SK-N-SH treated with all-trans-retinoic acid at 6 μM for 48 hours (cell line): ENCODE data around the gene GPR150.

ENCODE experiments used
- ATAC-seq: fragments of 200-7000 bp; cut with Tn5 transposase; 3 replicates; pipeline ENCODE4 v1.9.1; 2020; ENCODE audit warnings: mild to moderate bottlenecking, moderate library complexity
- ARNTL ChIP-seq: fragments of 450-650 bp; formaldehyde crosslinking; IDR thresholded peaks from 2 replicates; pipeline ENCODE4 v1.5.0; 2020; ENCODE audit warnings: low read depth, mild to moderate bottlenecking, moderate library complexity, borderline replicate concordance
- BACH2 ChIP-seq: fragments of 250-450 bp; sonication (Bioruptor Pico); IDR thresholded peaks from 2 replicates; pipeline ENCODE4 v1.9.0; 2021; ENCODE audit warnings: mild to moderate bottlenecking, borderline replicate concordance
- CREB5 ChIP-seq: fragments of 250-450 bp; sonication (Bioruptor Pico); IDR thresholded peaks from 2 replicates; pipeline ENCODE4 v1.5.1; 2020; ENCODE audit warnings: low read depth, mild to moderate bottlenecking, moderate library complexity
- CSDC2 ChIP-seq: fragments of 250-450 bp; sonication (Bioruptor Pico); IDR thresholded peaks from 2 replicates; pipeline ENCODE4 v1.5.0; 2020; ENCODE audit warnings: mild to moderate bottlenecking, moderate library complexity
- ESRRG ChIP-seq: fragments of 250-450 bp; sonication (Bioruptor Pico); IDR thresholded peaks from 2 replicates; pipeline ENCODE4 v1.6.1; 2021; ENCODE audit warnings: mild to moderate bottlenecking
- GLIS3 ChIP-seq: fragments of 250-450 bp; sonication (Bioruptor Pico); IDR thresholded peaks from 2 replicates; pipeline ENCODE4 v1.5.0; 2020; ENCODE audit warnings: mild to moderate bottlenecking, moderate library complexity
- OSR1 ChIP-seq: fragments of 250-450 bp; sonication (Bioruptor Pico); IDR thresholded peaks from 2 replicates; pipeline ENCODE4 v1.8.0; 2022; ENCODE audit warnings: moderate library complexity, mild to moderate bottlenecking, inconsistent platforms
- PATZ1 ChIP-seq: fragments of 250-450 bp; sonication (Bioruptor Pico); IDR thresholded peaks from 2 replicates; pipeline ENCODE4 v1.8.0; 2020; ENCODE audit warnings: mild to moderate bottlenecking, moderate library complexity, borderline replicate concordance
- POU6F1 ChIP-seq: fragments of 250-450 bp; sonication (Bioruptor Pico); IDR thresholded peaks from 2 replicates; pipeline ENCODE4 v1.8.0; 2021; ENCODE audit warnings: low read depth, mild to moderate bottlenecking, moderate library complexity, borderline replicate concordance
- PPARA ChIP-seq: fragments of 250-450 bp; sonication (Bioruptor Pico); IDR thresholded peaks from 2 replicates; pipeline ENCODE4 v1.5.0; 2020; ENCODE audit warnings: mild to moderate bottlenecking, borderline replicate concordance
- RARB ChIP-seq: fragments of 250-450 bp; sonication (Bioruptor Pico); IDR thresholded peaks from 2 replicates; pipeline ENCODE4 v1.8.0; 2021; ENCODE audit warnings: mild to moderate bottlenecking, moderate library complexity
- SNAI2 ChIP-seq: fragments of 250-450 bp; sonication (Bioruptor Pico); IDR thresholded peaks from 2 replicates; pipeline ENCODE4 v1.5.0; 2020; ENCODE audit warnings: mild to moderate bottlenecking, moderate library complexity
- TCF4 ChIP-seq: fragments of 250-450 bp; sonication (Bioruptor Pico); IDR thresholded peaks from 2 replicates; pipeline ENCODE4 v1.8.0; 2021; ENCODE audit warnings: mild to moderate bottlenecking, moderate library complexity, borderline replicate concordance
- TSHZ2 ChIP-seq: fragments of 250-450 bp; sonication (Bioruptor Pico); IDR thresholded peaks from 2 replicates; pipeline ENCODE4 v1.5.0; 2020; ENCODE audit warnings: mild to moderate bottlenecking, moderate library complexity
- ZC3H10 ChIP-seq: fragments of 250-450 bp; sonication (Bioruptor Pico); IDR thresholded peaks from 2 replicates; pipeline ENCODE4 v1.5.1; 2021; ENCODE audit warnings: mild to moderate bottlenecking, moderate library complexity
- ZFP3 ChIP-seq: fragments of 250-450 bp; sonication (Bioruptor Pico); IDR thresholded peaks from 2 replicates; pipeline ENCODE4 v1.5.0; 2020; ENCODE audit warnings: mild to moderate bottlenecking, moderate library complexity
- ZFP30 ChIP-seq: fragments of 450-650 bp; formaldehyde crosslinking; IDR thresholded peaks from 2 replicates; pipeline ENCODE4 v1.5.0; 2022; ENCODE audit warnings: mild to moderate bottlenecking, moderate library complexity
- ZNF565 ChIP-seq: fragments of 450-650 bp; formaldehyde crosslinking; conservative IDR thresholded peaks from 2 replicates; pipeline ENCODE4 v1.5.0; 2020; ENCODE audit warnings: low read depth, mild to moderate bottlenecking, moderate library complexity
- ZNF70 ChIP-seq: fragments of 450-650 bp; formaldehyde crosslinking; IDR thresholded peaks from 2 replicates; pipeline ENCODE4 v1.5.0; 2020; ENCODE audit warnings: mild to moderate bottlenecking, moderate library complexity

The GPR150 gene

GRCh38 chr5:95609711-95610110 is 10.2 kb upstream of the GPR150 start:
- TF ChIP-seq ESRRG (CRISPR knock-in tag) (no peak), OSR1 (CRISPR knock-in tag) (no peak)

GRCh38 chr5:95610546-95610945 is 9.3 kb upstream of the GPR150 start:
- TF ChIP-seq ZNF565 (CRISPR knock-in tag) (no peak), TCF4 (CRISPR knock-in tag) (no peak), CREB5 (CRISPR knock-in tag) (no peak), ESRRG (CRISPR knock-in tag) (no peak), BACH2 (no peak), ARNTL (CRISPR knock-in tag) (no peak), GLIS3 (CRISPR knock-in tag) (no peak), OSR1 (CRISPR knock-in tag) (no peak)
- ATAC-seq, result no peak

More at GRCh38 chr5:95609711-95610110, 10.2 kb upstream of the GPR150 start:
- ATAC-seq, result no peak

- no peak for TF ChIP-seq PATZ1
- TF ChIP-seq RARB (CRISPR knock-in tag), result no peak
- TF ChIP-seq GLIS3 (CRISPR knock-in tag), result no peak
- TF ChIP-seq, all 23 proteins: peak for 0
- no peak for ATAC-seq
These were observed 8.5 kb upstream of the GPR150 start for GRCh38 chr5:95611396-95611795.

GRCh38 chr5:95613514-95613913 is 6.4 kb upstream of the GPR150 start:
- TF ChIP-seq CREB5 (CRISPR knock-in tag), result no peak
- TF ChIP-seq TCF4 (CRISPR knock-in tag), result no peak
- TF ChIP-seq ZNF565 (CRISPR knock-in tag), result no peak
- TF ChIP-seq PPARA (CRISPR knock-in tag), result no peak
- TF ChIP-seq OSR1 (CRISPR knock-in tag), result no peak
- TF ChIP-seq SNAI2, result no peak
- TF ChIP-seq CSDC2 (CRISPR knock-in tag), result no peak
- no peak for TF ChIP-seq POU6F1 (CRISPR knock-in tag)
- TF ChIP-seq, all 23 proteins: peak for 0
- no peak for ATAC-seq

- TF ChIP-seq CREB5 (CRISPR knock-in tag), result no peak
- ATAC-seq, result no peak
These were observed 4.8 kb upstream of the GPR150 start for GRCh38 chr5:95615164-95615467.

GRCh38 chr5:95617057-95617456 is 2.8 kb upstream of the GPR150 start:
- no peak for ATAC-seq
- TF ChIP-seq ZNF70 (CRISPR knock-in tag), result no peak
- TF ChIP-seq CREB5 (CRISPR knock-in tag), result no peak
- no peak for TF ChIP-seq OSR1 (CRISPR knock-in tag)
- TF ChIP-seq TCF4 (CRISPR knock-in tag), result no peak
- no peak for TF ChIP-seq ZFP30 (CRISPR knock-in tag)
- TF ChIP-seq ZFP3 (CRISPR knock-in tag), result no peak
- TF ChIP-seq ZC3H10 (CRISPR knock-in tag), result no peak
- no peak for TF ChIP-seq POU6F1 (CRISPR knock-in tag)
- no peak for TF ChIP-seq TSHZ2 (CRISPR knock-in tag)
- TF ChIP-seq RARB (CRISPR knock-in tag), result no peak
- no peak for TF ChIP-seq GLIS3 (CRISPR knock-in tag)
